Muscle layer of colon (tissue), 2 donors: ENCODE measurements around the gene LATS2.
"Not testable (repeated sequence)": the region's sequence is repeated elsewhere in the genome, so short reads cannot be mapped to it uniquely, and the experiment has no call there.

ENCODE experiments used
- H3K27ac ChIP-seq: one replicate; pipeline ENCODE4 v1.7.0; 2013; ENCODE audit warnings: low read depth, mild to moderate bottlenecking, low read length, moderate library complexity
- H3K27me3 ChIP-seq, 2 donors: one replicate each; pipeline ENCODE4 v1.7.0; 2013; ENCODE audit warnings: low read length in 2 of 2, mild to moderate bottlenecking in 2 of 2; ENCODE audit not compliant: insufficient read depth in 2 of 2, control insufficient read depth in 1 of 2
- H3K36me3 ChIP-seq: one replicate; pipeline ENCODE4 v1.7.0; 2013; ENCODE audit warnings: mild to moderate bottlenecking, low read length; ENCODE audit not compliant: insufficient read depth
- H3K4me1 ChIP-seq: one replicate; pipeline ENCODE4 v1.7.0; 2013; ENCODE audit warnings: mild to moderate bottlenecking, low read length; ENCODE audit not compliant: insufficient read depth
- H3K4me3 ChIP-seq, 2 donors: one replicate each; pipeline ENCODE4 v1.7.0; 2013; ENCODE audit warnings: low read length in 2 of 2, low read depth in 1 of 2, mild to moderate bottlenecking in 1 of 2, moderate library complexity in 1 of 2
- H3K9ac ChIP-seq: one replicate; pipeline ENCODE4 v1.7.0; 2013; ENCODE audit warnings: low read length
- H3K9me3 ChIP-seq: one replicate; pipeline ENCODE4 v1.7.0; 2013; ENCODE audit warnings: mild to moderate bottlenecking, low read length
- donor health status: abdominal sarcoma.
- donor health status: Adenocarcinoma of cecum.

Gene LATS2

DNA sequence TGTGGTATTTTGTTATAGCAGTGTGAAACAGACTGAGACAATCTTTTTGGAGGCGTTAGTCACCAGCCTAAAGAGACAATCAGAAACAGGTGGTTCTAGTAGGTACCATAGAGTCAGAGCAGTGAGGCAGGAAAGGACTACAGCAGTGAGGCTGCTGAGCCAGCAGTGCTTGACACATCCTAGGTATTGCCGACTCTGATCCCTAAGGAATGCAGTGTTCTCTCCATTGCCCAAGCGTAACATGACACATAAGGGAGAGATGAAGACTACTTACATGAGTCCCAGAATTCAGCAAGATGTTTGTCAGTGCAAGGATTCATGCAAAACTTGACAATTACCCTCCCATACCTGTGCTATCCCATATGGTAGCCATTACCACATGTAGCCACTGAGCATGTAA, 96.5 kb downstream of the LATS2 start:
- Histone ChIP-seq H3K9ac (no peak overlapping the region), H3K27ac (no peak overlapping the region), H3K4me1 (peaks cover 4% of the 10 kb centered on the region), H3K36me3 (no peaks in the 10 kb centered on the region), H3K4me3 (no peak overlapping the region), H3K27me3 (no peaks in the 10 kb centered on the region), H3K9me3 (no peaks in the 10 kb centered on the region)

DNA sequence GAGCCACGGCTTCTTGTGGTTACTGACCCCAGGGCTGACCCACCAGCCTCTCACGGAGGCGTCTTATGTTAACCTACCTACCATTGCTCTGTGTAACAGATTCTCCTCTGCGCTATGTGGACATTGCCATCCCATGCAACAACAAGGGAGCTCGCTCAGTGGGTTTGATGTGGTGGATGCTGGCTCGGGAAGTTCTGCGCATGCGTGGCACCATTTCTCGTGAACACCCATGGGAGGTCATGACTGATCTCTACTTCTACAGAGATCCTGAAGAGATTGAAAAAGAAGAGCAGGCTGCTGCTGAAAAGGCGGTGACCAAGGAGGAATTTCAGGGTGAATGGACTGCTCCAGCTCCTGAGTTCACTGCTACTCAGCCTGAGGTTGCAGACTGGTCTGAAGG, 99.7 kb downstream of the LATS2 start:
- not testable (repeated sequence) for H3K9me3 ChIP-seq, H3K36me3 ChIP-seq, H3K27me3 ChIP-seq, H3K4me1 ChIP-seq, H3K9ac ChIP-seq, H3K4me3 ChIP-seq, H3K27ac ChIP-seq

DNA sequence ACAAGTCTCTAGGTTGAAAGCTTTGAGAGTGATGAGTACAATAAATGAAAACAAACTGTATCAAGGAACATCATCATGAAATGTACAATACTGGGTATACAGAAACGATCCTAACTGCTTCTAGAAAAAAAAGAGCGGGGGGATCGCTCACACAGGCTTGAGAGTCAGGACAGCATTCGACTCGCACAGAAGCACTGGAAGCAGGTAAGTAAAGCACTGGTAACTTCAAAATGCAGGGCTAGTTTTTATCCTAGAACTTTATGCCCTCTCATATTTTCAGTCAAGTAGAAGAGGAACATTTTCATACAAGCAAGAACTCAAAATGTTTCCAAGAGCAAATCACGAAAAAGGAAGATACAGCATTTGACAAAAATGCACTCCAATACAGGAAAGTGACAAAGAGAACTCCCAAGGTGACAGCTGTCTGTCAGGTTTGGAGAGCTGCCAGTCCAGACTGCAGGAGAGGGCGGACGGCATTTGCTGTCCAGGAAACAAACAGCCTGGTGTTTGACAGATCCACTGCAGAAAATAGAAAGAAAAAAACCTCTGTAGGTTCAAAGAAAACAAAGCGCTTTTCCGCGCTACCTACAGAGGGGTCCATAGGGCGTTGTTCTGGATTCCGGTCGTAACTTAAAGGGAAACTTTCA, 100.6 kb downstream of the LATS2 start:
- Histone ChIP-seq H3K27me3 (no peaks in the 10 kb centered on the region), H3K4me3 (no peak overlapping the region), H3K9me3 (no peaks in the 10 kb centered on the region), H3K36me3 (no peaks in the 10 kb centered on the region), H3K9ac (no peak overlapping the region), H3K4me1 (peaks cover 4% of the 10 kb centered on the region), H3K27ac (no peak overlapping the region)

GRCh38 chr13:20957049-20957620, 104.3 kb downstream of the LATS2 start:
- not testable (repeated sequence) for H3K9me3 ChIP-seq, H3K27me3 ChIP-seq, H3K27ac ChIP-seq, H3K4me3 ChIP-seq, H3K4me1 ChIP-seq, H3K9ac ChIP-seq, H3K36me3 ChIP-seq

GRCh38 chr13:20955496-20955895, 105.9 kb downstream of the LATS2 start:
- Histone ChIP-seq H3K4me1 (peaks cover under 1% of the 10 kb centered on the region), H3K36me3 (no peaks in the 10 kb centered on the region), H3K9ac (no peak overlapping the region), H3K9me3 (no peaks in the 10 kb centered on the region), H3K27ac (no peak overlapping the region), H3K27me3 (no peaks in the 10 kb centered on the region), H3K4me3 (no peak overlapping the region)

- Histone ChIP-seq H3K27ac (no peak overlapping the region), H3K9me3 (no peaks in the 10 kb centered on the region), H3K27me3 (no peaks in the 10 kb centered on the region), H3K9ac (no peak overlapping the region), H3K4me3 (no peak overlapping the region), H3K36me3 (no peaks in the 10 kb centered on the region), H3K4me1 (no peaks in the 10 kb centered on the region)
Observed at GRCh38 chr13:20953245-20953931, 108.0 kb downstream of the LATS2 start.

DNA sequence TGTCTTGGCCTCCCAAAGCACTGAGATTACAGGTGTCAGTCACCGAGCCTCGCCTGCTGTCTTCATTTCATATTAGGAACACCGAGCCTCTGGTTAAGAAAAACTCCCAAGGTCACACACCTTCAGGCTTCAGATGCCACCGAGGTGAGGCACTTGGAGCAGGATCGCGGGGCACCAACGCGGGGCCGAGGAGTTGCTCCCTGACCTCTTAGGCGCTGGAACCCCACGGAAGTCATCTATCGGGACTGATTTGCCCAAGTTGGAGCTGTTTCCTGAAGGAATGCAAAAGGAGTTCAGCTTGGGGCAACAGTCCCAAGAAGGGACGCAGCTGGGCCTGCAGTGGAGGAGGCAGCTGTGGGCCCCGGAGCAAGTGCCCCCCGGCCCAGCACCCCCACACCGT, 108.5 kb downstream of the LATS2 start:
- H3K9ac ChIP-seq: no peak overlapping the region
- no peak overlapping the region for H3K27ac ChIP-seq
- no peaks in the 10 kb centered on the region for H3K36me3 ChIP-seq
- no peaks in the 10 kb centered on the region for H3K9me3 ChIP-seq
- H3K4me1 ChIP-seq: no peaks in the 10 kb centered on the region
- no peaks in the 10 kb centered on the region for H3K27me3 ChIP-seq
- no peak overlapping the region for H3K4me3 ChIP-seq

GRCh38 chr13:20948001-20948400, 113.4 kb downstream of the LATS2 start:
- H3K27ac ChIP-seq, H3K27me3 ChIP-seq, H3K9ac ChIP-seq, H3K9me3 ChIP-seq, H3K4me3 ChIP-seq, H3K4me1 ChIP-seq, H3K36me3 ChIP-seq: not testable (repeated sequence)

DNA sequence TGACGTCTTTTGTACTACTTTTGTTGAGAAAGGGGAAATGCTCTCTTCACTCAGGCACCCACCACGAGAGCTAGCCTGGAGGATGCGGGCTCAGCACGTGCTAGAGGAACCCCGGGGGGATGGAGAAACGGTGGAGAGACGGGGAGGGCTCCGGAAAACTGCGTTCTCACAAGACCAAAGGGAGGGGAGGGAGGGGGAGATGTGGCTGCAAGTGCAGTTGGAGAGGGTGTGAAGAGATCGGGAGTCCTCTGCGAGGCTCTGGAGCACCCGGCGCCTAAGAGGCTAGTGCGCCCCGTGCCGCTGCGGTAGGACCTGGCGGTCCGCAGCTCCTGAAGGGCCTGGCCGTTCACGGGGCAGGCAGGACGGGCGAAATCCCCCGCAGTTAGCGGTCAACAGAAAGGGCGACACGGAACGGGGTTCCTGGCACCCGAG, 115.4 kb downstream of the LATS2 start:
- Histone ChIP-seq H3K27ac (no peak overlapping the region), H3K4me3 (no peak overlapping the region), H3K9me3 (no peaks in the 10 kb centered on the region)

DNA sequence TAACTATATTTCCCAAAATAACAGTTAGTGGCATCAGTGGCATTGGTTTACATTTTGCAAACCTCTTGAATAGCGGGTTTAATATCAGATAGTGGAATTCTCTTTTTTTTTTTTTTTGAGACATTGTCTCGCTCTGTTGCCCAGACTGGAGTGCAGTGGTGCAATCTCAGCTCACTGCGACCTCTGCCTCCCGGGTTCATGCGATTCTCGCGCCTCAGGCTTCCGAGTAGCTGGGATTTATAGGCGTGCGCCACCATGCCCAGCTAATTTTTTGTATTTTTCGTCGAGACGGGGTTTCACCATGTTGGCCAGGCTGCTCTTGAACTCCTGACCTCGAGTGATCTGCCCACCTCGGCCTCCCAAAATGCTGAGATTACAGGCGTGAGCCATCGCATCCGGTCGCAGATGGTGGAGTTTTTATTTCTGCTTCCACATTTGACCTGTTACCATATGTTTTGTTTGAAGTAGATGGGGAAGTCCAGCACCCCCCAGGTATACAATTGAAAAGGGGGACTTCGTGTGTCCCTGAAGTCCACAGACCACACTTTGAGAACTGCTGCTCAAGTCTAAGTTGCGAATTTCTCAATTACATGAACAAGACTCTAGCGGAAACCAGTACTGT, 118.3 kb downstream of the LATS2 start:
- H3K36me3 ChIP-seq: no peaks in the 10 kb centered on the region
- H3K9me3 ChIP-seq: no peaks in the 10 kb centered on the region
- no peak overlapping the region for H3K9ac ChIP-seq
- H3K4me1 ChIP-seq: peaks cover 23% of the 10 kb centered on the region
- peak overlapping the region in 1 of 2 donors; percentile 16 for H3K4me3 ChIP-seq
- H3K27me3 ChIP-seq: no peaks in the 10 kb centered on the region
- H3K27ac ChIP-seq: peak overlapping the region; percentile 65

More for the DNA sequence above, 115.4 kb downstream of the LATS2 start:
- no peaks in the 10 kb centered on the region for H3K27me3 ChIP-seq
- H3K4me1 ChIP-seq: peaks cover 14% of the 10 kb centered on the region
- H3K36me3 ChIP-seq: no peaks in the 10 kb centered on the region
- no peak overlapping the region for H3K9ac ChIP-seq

- H3K4me3 ChIP-seq, H3K27me3 ChIP-seq, H3K9ac ChIP-seq, H3K9me3 ChIP-seq, H3K27ac ChIP-seq, H3K36me3 ChIP-seq: not testable (repeated sequence)
- peaks cover 23% of the 10 kb centered on the region for H3K4me1 ChIP-seq
Observed at GRCh38 chr13:20940511-20940910, 120.9 kb downstream of the LATS2 start.
